Activated gamma-delta T cell (primary cell): ENCODE results near the gene ST3GAL3.

Source experiments
- DNase-seq: peaks from one replicate; lab custom pipeline; 2025; lab: John Stamatoyannopoulos, UW

Gene ST3GAL3

DNA sequence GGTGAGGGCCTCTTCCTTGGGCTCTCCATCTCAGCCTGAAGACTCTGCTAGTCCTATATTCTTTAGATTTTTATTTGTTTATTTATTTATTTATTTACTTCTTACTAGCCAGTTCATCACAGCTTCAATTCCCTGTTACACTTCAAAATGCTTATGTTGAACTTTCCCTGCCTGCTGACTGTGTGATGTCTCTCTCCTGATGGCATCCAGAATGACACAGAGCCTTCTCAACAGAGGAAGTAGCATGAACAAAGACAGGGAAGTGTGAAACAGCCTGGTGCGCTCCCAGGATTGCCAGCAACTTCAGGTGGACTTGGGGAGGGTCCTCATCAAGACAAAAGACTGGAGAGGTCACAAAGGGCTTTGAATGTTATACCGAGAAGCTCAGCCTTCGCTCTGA is 235.1 kb downstream of the ST3GAL3 start:
- DNase-seq = no peak

DNA sequence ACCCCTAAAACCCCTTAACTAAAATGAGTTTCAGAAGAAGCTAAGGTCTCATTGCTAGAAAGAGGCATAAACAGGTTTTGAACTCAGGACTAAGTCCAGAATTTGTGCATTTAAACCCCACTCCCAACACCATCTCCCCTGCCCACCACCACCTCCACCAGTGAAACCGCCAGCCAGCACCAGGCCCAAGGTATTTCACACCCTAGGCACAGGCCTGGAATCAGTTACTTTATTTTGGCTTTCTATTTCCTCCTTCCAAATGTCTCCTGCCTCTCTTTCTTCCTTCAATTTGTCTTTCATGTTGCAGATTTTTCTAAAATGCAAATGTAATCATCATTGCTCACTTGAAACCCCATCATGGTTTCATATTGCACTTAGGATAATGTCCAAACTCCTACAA is 237.5 kb downstream of the ST3GAL3 start:
- DNase-seq = no peak

DNA sequence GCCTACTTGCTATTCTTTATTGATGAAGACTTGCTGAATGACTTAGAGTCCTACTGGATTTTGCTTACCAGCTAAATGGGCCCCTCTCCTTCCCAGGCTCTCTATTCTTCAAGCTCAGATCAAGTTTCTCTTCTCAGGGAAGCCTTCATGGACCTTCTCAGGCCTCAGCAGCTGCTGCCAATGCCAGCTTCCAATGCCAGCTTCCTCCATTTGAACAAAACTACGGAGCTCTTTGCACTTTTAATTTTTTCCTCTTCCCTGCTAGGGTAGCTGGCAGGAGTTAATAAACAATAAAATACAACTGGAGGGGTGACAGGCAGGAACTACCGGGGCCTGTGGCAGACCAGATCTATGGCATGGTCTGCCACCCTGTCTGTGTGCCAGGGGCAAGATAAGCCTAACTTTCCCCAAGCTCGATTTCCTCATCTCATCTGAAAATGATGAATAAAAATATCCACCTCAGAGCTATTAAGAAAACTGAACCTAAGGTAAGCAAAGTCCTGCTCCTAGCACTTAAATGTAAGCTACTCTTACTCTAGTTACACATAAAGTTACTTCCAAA is 238.4 kb downstream of the ST3GAL3 start:
- DNase-seq = no peak

DNA sequence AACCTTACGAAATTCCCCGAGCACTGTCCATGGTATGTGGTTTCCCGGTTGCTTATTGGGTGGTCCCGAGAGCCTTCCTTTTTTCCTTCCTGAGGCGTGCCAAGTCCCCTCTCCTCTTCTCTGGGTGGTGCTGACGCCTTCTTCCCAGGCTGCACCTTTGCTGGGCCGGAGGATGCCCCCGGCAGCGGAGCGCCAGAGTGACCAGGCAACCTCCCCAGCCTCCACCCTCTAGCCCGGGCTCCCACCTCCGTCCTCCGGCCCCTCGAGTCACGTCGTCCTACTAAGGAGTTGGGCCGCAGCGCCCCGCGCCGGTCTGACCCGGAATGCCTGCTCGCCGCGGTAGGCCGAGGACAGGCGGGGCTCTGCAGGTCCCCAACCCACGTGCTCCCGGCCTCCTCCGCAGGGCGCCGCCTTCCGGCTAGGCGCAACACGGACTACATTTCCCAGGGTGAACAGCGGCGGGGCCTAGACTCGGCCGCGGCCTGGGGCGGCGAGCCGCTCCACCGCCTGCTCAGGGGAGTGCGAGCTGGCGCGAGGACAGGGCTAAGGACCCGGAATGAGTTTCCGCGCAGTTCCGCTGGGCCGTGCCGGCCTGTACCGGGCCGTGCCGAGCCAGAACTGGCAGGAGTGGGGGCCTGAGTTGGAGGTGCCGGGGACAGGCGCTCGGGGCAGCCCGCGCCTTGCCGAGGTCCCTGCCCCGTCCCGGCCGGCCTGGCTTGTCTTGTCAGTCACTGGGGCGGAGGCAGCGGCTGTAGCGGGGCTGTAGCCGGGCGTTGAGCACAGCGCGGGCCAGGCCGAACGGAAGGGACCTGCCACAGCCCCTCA is 239.1 kb downstream of the ST3GAL3 start, which contains the start of gene IPO13:
IPO13 (plus strand) TSS at position 715 of the 825 bp plus-strand sequence. CDS start 651 bp downstream, outside the sequence.
- peak; percentile 87 for DNase-seq

DNA sequence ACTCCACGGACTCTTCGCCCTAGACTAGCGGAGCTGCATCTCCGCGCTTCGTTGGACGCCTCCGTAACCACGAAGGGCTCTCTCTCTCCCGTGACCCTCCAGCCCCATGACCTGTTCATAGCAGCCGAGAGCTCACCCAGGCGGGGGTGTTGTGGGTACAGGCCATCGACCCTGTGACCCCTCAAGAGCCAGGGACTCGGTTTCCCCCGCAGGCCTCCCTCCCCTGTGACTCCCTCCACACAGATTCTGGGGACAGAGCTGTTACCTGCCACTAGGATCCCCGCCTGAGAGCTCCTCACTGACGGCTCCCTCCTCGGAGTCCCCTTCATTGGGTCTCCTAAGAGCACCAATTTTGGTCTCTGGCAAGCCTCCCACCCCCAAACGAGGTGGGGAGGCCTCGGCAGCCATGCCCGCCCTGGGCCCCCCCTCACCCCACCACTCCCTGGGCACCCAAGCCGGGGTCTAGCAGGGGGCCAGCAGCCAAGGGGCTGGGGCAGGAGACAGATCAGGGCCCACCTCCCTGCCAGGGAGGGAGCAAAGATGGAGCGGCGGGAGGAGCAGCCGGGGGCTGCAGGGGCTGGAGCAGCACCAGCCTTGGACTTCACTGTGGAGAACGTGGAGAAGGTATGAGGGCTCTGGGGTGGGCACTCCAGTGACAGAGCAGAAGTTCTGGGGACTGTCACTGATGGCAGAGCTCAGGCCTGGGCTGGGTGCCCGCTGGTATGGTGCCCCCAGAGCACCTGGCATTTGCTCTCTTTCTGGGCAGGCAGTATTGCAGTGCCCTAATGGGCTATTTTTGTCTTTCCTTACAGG is 239.9 kb downstream of the ST3GAL3 start:
- DNase-seq = no peak

DNA sequence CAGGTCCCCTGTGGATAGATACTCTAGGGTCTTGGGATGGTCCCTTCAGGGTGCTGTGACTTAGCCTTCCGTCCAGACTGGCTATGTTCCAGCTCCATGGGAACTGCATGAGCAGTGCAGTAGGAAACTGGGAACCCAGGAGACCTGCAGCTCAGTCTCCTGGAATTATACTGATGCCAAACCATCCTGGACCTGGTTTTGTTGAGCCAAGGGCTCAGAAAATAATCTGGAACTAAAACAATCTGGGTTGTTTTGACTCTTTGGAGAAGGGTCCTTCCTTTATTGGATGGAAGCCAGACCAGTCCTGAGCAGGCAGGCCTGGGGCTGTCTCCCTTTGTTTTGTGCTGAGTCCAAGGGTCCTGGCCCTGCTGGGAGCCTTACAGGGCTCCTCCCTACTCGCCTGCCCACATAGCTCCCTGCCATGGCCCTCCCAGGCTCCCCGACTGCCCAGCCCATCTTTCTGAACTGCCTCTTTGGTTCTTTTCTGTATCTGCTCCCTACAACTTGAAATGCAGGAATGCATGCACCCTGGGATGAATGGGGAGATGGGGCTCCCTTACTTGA is 240.6 kb downstream of the ST3GAL3 start:
- no peak for DNase-seq

DNA sequence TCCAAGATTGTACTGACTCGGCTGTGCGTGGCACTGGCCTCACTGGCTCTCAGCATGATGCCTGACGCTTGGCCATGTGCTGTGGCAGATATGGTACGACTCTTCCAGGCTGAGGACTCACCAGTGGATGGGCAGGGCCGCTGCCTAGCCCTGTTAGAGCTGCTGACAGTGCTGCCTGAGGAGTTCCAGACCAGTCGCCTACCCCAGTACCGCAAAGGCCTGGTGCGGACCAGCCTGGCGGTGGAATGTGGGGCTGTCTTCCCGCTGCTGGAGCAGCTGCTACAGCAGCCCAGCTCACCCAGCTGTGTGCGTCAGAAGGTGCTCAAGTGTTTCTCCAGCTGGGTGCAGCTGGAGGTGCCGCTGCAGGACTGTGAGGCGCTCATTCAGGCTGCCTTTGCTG is 242.3 kb downstream of the ST3GAL3 start:
- no peak for DNase-seq

DNA sequence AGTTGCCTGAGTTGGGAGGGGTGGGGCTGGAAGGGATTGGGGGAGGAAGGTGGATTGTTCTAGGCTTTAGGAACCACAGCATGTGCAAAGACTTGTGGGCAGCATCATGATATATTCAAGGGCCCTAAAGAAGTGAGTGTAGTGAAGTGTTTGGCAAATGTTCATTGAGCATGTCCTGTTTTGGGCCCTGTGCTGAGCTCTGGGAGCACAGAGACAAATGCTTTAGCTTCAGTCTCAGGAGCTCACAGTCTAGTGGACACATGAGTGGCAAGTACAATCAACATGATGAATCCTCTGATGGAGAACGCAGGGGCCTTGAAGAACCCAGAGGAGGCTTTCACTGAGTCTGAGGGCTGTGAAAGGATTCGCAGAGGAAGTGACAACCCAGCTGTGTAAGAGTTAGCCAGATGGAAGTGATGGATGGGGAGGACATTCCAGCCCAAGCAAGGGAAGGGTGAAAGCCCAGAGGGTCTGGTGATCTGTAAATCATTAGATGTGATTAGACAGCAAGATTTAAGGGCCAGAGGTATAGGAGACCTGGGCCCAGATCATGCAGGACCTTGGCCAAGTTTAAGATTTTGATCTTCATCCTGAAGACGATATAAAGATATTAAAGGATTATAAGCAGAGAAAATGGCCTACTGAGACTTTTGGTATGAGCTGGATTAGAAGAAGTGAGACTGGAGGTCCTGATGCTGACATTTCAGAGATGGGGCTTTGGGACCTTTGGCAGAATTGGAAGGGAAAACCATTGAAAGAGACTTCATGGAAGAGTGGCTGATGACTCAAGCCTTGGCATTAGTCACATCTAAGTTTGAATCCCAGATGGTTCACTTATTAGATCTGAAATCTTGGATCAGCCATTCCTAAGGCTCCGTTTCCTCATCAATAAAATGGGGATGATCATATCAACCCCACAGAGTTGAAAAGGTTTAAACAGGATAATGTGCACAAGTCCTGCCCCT is 244.0 kb downstream of the ST3GAL3 start:
- no peak for DNase-seq

DNA sequence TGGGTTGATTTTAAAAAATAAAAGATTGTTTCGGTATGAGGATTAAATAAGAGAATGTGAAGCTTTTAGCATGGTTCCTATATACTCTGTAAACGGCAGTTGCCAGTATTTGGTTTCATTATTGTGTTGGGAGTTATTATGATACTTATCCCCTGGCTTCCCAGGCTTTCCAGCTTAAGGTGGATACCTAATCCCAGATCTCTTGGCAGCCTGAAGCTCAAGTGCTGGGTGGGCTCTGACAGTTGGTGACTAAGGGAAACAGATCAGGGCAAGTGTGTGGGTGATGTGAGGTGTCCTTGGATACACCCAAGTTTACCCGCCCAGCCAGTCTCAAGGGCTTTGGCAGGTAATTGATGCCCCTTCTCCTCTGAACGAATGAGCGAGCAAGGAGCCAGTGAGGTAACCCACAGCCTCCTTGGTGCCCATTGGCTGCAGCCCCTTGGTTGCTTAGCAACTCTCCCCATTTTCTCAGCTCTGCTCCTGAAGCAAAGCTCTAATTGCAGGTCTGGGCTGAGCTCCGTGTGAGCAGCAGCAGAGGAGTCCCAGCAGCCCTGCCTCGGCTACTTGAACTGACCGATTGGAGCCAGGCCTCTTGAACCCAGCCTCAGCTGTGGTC is 245.5 kb downstream of the ST3GAL3 start:
- no peak for DNase-seq

DNA sequence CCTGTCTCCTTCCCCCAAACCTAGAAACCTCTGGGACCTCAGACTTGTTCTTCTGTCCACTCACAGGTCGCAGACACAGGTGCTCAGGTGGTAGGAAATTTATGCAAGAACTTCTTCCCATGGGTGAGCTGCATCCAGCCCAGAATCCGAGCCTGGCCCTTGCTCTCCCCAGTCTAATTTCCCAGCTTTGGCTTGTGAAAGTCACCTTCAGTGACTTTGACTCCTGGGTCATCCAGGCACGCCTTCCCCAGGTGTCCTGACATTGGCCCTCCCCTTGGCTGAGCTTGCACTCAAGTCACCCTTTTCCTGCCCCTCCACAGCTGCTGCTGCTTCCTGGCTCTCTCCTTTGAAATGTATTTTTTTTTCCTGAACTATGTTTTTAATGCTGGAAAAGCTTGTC is 246.0 kb downstream of the ST3GAL3 start:
- DNase-seq = no peak

DNA sequence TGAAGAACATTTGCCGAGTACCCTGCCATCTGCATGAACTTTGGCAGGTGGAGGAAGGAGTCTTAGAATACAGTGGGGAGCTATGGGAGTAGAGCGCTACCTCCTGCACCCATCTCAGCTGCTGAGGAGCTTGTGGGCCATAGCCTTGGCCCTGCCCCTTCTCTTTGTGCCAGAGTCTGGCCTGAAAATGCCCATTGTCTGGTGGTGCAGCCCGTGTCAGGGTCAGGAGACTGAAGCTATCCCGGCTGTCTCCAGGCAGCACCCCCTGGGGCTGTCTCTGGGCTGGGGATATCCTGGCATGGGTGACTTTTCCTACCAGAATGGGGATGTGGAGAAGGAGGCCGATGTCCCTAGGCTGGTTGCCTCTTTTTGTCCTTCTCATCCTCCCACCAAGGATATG is 246.7 kb downstream of the ST3GAL3 start:
- DNase-seq = no peak

DNA sequence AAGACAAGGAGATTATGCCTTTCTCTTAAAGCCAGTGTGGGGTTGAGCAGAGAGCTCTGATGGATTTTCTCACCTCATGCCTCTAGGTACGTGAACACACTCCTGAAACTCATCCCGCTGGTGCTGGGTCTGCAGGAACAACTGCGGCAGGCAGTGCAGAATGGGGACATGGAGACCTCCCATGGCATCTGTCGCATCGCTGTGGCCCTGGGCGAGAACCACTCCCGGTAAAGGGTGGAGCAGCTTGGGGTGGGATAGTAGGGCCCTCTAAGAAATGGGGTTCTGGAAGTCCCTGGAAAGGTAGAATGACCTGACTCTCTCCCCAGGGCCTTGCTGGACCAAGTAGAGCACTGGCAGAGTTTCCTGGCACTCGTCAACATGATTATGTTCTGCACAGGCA is 248.9 kb downstream of the ST3GAL3 start:
- no peak for DNase-seq

DNA sequence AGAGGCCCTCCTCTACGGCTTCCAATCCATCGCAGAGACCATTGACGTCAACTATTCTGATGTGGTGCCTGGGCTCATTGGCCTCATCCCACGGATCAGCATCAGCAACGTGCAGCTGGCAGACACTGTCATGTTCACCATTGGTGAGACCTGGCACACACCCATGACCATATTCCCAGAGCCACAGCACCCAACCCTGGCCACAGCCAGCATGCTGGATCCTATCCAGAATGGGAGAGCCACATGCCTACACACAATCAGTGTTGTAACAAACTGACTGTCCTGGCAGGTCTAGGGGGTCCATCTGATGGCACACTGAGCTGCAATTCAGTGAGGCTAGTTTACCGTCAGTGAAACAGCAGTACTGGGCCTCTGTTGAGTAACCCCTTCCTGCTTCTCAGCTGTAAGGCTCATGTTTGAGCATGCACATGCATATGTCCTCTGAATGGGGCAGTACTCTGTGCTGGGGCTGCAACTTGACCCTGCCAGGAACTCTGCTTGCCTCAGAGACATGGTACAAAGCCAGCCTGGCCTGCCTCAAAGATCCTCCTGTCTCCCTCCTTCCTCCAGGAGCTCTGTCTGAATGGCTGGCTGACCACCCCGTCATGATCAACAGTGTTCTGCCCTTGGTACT is 250.2 kb downstream of the ST3GAL3 start:
- DNase-seq = no peak

DNA sequence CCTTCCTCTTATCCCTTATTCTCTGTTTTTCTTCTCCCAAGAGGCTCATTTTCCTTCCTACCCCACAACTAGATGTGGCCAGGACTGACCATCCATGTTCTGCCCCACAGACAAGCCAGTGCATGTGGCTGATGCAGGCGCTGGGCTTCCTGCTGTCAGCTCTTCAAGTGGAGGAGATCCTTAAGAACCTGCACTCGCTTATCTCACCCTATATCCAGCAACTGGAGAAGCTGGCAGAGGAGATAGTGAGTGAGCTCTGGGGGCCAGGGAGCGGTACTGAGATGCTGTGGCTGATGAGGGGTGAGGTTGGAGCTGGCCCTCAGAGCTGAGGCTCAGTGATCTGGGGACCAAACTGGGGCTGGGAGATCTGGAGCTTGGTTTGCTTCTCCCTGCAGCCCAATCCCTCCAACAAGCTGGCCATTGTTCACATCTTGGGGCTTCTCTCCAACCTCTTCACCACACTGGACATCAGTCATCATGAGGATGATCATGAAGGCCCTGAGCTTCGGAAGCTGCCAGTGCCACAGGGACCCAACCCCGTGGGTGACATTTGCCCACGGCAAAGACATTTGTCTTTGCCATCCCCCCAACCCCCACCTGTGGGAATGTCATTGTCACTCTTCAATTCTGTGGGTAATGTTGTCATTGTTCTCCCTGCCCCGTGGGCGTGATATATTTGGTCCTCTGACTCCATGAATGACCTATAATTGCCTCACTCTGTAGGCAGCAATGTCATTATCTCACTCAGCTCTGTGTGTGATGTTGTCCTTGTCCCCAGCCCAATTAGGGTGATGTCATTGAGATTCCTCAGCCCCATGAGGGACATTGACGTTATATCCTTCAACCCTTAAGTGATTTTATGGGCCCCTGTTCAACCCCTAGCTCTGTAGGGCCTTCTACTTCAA is 251.3 kb downstream of the ST3GAL3 start:
- DNase-seq = no peak

DNA sequence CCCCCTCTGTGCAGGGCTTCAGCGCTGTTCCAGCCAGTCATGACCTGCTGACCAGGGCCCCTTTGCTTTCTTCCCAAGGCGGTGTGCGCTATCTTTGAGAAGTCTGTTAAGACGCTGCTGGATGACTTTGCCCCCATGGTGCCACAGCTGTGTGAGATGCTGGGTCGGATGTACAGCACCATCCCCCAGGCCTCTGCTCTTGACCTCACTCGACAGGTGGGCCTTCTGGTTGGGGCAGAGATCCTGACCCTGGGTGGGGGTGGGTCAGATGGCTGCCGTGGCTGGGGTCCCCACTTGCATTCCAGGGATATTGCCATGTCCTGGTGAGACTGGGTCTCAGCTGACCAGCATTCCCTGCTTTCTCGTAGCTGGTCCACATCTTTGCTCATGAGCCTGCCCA is 253.5 kb downstream of the ST3GAL3 start:
- no peak for DNase-seq

DNA sequence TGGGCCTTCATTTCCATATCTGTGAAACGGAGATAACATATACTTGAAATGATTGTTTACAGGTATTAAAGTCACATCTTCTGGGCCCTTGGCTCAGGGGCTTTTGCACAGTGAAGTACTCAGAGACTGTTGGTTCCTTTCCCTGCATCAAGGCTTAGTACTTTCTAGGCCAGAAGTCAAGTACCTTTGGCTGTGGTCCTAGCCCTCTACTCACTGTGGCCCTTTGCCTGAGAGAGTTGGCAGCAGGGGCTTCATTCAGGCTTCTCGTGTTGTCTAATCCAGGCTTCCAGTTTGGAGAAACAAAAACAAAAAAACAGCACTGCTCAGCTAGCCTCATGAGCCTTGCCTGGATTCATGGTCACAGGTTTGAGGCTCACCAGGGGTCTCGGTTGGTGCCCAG is 254.4 kb downstream of the ST3GAL3 start:
- DNase-seq = no peak

DNA sequence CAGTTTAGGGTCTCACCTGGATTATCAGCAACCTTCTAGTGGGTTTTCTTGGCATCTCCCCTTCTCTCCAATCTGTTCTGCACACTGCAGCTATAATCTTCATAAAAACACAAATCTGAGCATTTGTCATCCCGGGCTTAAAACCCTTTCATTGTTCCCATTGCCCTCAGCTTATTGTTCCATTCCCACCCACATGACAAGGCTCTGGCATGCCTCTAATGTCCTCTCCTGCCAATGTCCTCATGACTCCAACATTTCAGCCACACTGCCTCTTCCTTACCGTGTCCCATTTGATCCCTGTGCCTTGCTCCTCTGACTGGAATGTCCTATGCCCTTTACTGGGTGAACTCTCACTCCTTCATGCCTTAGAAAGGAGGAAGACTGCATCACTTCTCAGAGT is 255.0 kb downstream of the ST3GAL3 start:
- no peak for DNase-seq

DNA sequence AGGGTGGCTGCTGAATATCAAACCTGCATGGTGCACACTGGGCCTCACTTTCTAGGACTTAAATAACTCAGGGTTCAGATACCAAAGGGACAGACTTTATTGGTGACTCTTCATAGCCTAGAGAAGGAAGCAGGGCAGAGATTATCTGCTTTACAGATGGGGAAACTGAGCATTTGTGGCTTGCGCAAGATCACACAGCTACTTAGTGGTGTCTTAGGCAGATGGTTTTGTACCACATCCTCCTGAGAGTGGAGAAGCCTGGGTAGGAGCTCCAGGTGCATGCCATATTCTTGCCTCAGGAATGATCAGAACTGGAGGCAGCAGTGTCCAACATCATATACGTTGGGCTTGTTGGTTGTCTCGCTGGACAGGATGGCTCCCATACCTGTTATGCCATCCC is 255.7 kb downstream of the ST3GAL3 start:
- no peak for DNase-seq

DNA sequence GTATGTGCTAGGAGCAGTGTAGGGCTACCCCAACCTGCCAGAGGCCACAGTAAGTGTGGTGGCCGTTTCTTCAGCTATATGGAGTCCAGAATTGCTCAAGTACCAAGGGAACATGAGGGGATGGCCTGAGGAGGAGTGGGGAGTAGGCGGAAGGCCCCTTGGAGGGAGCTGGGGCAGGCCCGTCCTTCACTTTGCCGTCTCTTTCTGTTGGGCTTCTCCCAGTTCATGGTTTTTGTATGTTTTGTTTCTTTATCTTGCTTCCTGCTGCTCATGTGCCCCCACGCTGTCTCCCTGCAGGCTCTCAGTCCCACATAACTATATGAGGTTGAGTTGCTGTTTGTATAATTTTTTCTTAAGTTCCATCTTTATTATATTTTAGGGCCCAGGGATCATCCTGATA is 256.6 kb downstream of the ST3GAL3 start:
- no peak for DNase-seq
